ENCODE data around the gene KLB. TPM values are rescaled to one million over a fixed set of nuclear protein-coding genes. Genes with fewer than 3 reads are reported as not detected.

The KLB gene
- total and polyA plus RNA-seq, 2 donors (not counting 1 experiment from before 2014, with no cell fraction given) = 0.09 TPM; not detected in 1

DNA sequence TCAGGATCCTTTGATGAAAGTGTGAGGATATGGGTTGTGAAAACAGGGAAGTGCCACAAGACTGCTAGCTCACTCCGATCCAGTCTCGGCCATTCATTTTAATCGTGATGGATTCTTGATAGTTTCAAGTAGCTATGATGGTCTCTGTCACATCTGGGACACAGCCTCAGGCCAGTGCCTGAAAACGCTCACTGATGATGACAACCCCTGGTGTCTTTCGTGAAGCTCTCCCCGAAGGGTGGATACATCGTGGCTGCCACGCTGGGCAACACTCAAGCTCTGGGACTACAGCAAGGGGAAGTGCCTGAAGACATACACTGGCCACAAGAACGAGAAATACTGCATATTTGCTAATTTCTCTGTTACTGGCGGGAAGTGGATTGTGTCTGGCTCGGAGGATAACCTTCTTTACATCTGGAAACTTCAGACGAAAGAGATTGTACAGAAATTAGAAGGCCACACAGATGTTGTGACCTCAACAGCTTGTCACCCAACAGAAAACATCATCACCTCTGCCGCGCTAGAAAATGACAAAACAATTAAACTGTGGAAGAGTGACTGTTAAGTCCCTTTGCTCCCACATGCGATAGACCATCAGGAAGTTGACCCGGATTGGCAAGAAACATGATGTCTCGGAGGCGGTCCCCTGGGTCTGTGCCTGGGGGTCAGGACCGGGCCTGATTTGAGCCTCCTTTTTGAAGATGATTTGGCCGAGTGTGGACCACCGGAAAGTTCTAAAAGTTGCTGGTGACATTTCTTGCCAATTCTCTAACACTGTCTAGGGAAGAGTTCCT is 74.4 kb downstream of the KLB start:
- no peaks in the 10 kb centered on the region for H3K9me3 Mint-ChIP-seq (ENCODE audit: insufficient read depth)
- H3K27me3 Mint-ChIP-seq = no peaks in the 10 kb centered on the region
- ATAC-seq (ENCODE audit: low read depth) (no peak), DNase-seq (no peak)
- Histone ChIP-seq H3K9ac (ENCODE audit: low read length) (no peak overlapping the region), H3K36me3 (replicated peaks in 1 of 2; ENCODE audit: control extremely low read depth in 1 of 2, control insufficient read depth in 1 of 2, extremely low read depth in 1 of 2, insufficient read depth in 2 of 2, low read length in 1 of 2) (no peaks in the 10 kb centered on the region), H3K4me3 (ENCODE audit: control extremely low read depth in 1 of 5, extremely low read depth in 1 of 5, insufficient read depth in 1 of 5, low read depth in 2 of 5, low read length in 4 of 5) (peak overlapping the region in 1 of 5 experiments; percentile 41), H3K79me2 (ENCODE audit: control insufficient read depth, insufficient read depth, low read length) (no peaks in the 10 kb centered on the region), H3K4me2 (replicated peaks; ENCODE audit: low read depth, low read length, poor library complexity, severe bottlenecking) (no peak overlapping the region), H3K27me3 (replicated peaks in 1 of 4; ENCODE audit: control extremely low read depth in 1 of 4, control insufficient read depth in 3 of 4, insufficient read depth in 4 of 4, low read length in 3 of 4) (peaks cover 0 to 2% (median 0%) of the 10 kb centered on the region in 4 experiments), H2AFZ (ENCODE audit: insufficient read depth, low read depth, low read length, poor library complexity, severe bottlenecking) (no peak overlapping the region), H4K20me1 (ENCODE audit: control insufficient read depth, insufficient read depth, low read length, poor library complexity, severe bottlenecking) (no peaks in the 10 kb centered on the region), H3K4me1 (ENCODE audit: control insufficient read depth in 2 of 2, insufficient read depth in 2 of 2, low read length in 2 of 2) (no peaks in the 10 kb centered on the region), H3K27ac (ENCODE audit: low read length in 2 of 2) (no peak overlapping the region), H3K9me3 (ENCODE audit: control extremely low read depth in 1 of 3, control insufficient read depth in 2 of 3, insufficient read depth in 1 of 3, low read length in 2 of 3) (peaks cover 0 to 19% (median 6%) of the 10 kb centered on the region in 3 donors)
- H3K27ac Mint-ChIP-seq = no peak overlapping the region
- H3K4me3 Mint-ChIP-seq = no peak overlapping the region
- TF ChIP-seq EZH2 (IDR thresholded peaks at IDR 0.05; ENCODE audit: borderline replicate concordance, insufficient read depth, low read depth, low read length, poor library complexity, severe bottlenecking) = no peak
- TF ChIP-seq, protein P1, sequence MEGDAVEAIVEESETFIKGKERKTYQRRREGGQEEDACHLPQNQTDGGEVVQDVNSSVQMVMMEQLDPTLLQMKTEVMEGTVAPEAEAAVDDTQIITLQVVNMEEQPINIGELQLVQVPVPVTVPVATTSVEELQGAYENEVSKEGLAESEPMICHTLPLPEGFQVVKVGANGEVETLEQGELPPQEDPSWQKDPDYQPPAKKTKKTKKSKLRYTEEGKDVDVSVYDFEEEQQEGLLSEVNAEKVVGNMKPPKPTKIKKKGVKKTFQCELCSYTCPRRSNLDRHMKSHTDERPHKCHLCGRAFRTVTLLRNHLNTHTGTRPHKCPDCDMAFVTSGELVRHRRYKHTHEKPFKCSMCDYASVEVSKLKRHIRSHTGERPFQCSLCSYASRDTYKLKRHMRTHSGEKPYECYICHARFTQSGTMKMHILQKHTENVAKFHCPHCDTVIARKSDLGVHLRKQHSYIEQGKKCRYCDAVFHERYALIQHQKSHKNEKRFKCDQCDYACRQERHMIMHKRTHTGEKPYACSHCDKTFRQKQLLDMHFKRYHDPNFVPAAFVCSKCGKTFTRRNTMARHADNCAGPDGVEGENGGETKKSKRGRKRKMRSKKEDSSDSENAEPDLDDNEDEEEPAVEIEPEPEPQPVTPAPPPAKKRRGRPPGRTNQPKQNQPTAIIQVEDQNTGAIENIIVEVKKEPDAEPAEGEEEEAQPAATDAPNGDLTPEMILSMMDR (IDR thresholded peaks at IDR 0.05) = no peak
- intact Hi-C loops (cut with micrococcal nuclease) = no loop called here
- no peaks in the 10 kb centered on the region for H3K4me1 Mint-ChIP-seq
- ChIA-PET POLR2A (no interaction called here), CTCF (interaction anchor here (0.7 kb wide), 1 partner anchor 9 kb away, joined by 4 read pairs; no protein-coding TSS in a partner anchor)
- 90% methylated on average over 19 of the region's 21 CpGs for WGBS (ENCODE audit: insufficient coverage)

DNA sequence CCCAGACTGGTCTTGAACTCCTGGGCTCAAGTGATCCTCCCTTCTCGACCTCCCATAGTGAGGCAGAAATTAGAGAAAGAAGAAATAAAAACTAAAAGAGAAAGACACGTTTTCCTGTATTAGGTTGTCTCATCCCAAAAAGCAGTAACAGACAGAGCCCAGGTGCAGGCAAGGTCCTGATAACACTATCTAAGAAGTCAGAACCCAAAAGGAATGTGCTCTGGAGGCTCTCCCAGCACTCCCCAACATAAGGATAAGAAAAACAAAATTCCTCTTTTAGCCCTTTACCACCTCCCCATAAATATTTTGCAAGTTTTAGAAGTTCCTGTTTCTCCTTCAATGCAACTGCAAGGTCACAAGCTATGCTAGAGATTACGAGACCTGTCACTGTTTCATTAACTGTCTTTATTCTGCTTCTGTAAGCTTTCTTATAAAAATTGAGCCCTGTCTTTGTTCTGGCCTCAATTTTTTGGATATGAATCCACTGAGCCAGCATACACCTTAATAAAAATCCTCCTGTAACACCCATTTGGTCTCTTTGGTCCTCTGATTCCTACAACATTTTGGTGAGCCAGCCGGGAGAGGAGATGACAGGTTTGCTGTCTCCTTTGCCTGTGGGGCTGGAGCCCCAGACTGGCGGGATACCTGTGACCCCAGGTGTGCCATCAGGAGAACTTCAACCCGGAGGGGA is 78.0 kb downstream of the KLB start:
- intact Hi-C loops (cut with micrococcal nuclease) = no loop called here
- ChIA-PET CTCF (no interaction called here), POLR2A (no interaction called here)
- Histone ChIP-seq H3K9me3 (ENCODE audit: control extremely low read depth in 1 of 3, control insufficient read depth in 2 of 3, insufficient read depth in 1 of 3, low read length in 2 of 3) (peaks cover 0 to 19% (median 6%) of the 10 kb centered on the region in 3 donors), H3K27ac (ENCODE audit: low read length in 2 of 2) (no peak overlapping the region), H3K4me3 (ENCODE audit: control extremely low read depth in 1 of 5, extremely low read depth in 1 of 5, insufficient read depth in 1 of 5, low read depth in 2 of 5, low read length in 4 of 5) (no peak overlapping the region), H3K4me2 (replicated peaks; ENCODE audit: low read depth, low read length, poor library complexity, severe bottlenecking) (no peak overlapping the region), H3K27me3 (replicated peaks in 1 of 4; ENCODE audit: control extremely low read depth in 1 of 4, control insufficient read depth in 3 of 4, insufficient read depth in 4 of 4, low read length in 3 of 4) (peaks cover 0 to 2% (median 0%) of the 10 kb centered on the region in 4 experiments), H2AFZ (ENCODE audit: insufficient read depth, low read depth, low read length, poor library complexity, severe bottlenecking) (no peak overlapping the region), H3K79me2 (ENCODE audit: control insufficient read depth, insufficient read depth, low read length) (no peaks in the 10 kb centered on the region), H4K20me1 (ENCODE audit: control insufficient read depth, insufficient read depth, low read length, poor library complexity, severe bottlenecking) (no peaks in the 10 kb centered on the region), H3K4me1 (ENCODE audit: control insufficient read depth in 2 of 2, insufficient read depth in 2 of 2, low read length in 2 of 2) (no peaks in the 10 kb centered on the region), H3K36me3 (replicated peaks in 1 of 2; ENCODE audit: control extremely low read depth in 1 of 2, control insufficient read depth in 1 of 2, extremely low read depth in 1 of 2, insufficient read depth in 2 of 2, low read length in 1 of 2) (no peaks in the 10 kb centered on the region), H3K9ac (ENCODE audit: low read length) (no peak overlapping the region)
- ATAC-seq (ENCODE audit: low read depth) (no peak), DNase-seq (no peak)
- no peaks in the 10 kb centered on the region for H3K4me1 Mint-ChIP-seq
- no peak overlapping the region for H3K27ac Mint-ChIP-seq
- H3K9me3 Mint-ChIP-seq (ENCODE audit: insufficient read depth) = no peaks in the 10 kb centered on the region
- no peaks in the 10 kb centered on the region for H3K27me3 Mint-ChIP-seq
- WGBS (ENCODE audit: insufficient coverage) = 92% methylated on average over 4 of the region's 6 CpGs
- no peak for TF ChIP-seq EZH2 (IDR thresholded peaks at IDR 0.05; ENCODE audit: borderline replicate concordance, insufficient read depth, low read depth, low read length, poor library complexity, severe bottlenecking)
- TF ChIP-seq, protein P1 (IDR thresholded peaks at IDR 0.05) = no peak
- no peak overlapping the region for H3K4me3 Mint-ChIP-seq

Data from B cell (primary cell).